SK-N-SH treated with all-trans-retinoic acid at 6 μM for 48 hours (cell line): Measurements from ENCODE around the gene CCDC152.

Source experiments
- ARNTL ChIP-seq: fragments of 450-650 bp; formaldehyde crosslinking; IDR thresholded peaks from 2 replicates; pipeline ENCODE4 v1.5.0; 2020; ENCODE audit warnings: low read depth, mild to moderate bottlenecking, moderate library complexity, borderline replicate concordance
- CSDC2 ChIP-seq: fragments of 250-450 bp; sonication (Bioruptor Pico); IDR thresholded peaks from 2 replicates; pipeline ENCODE4 v1.5.0; 2020; ENCODE audit warnings: mild to moderate bottlenecking, moderate library complexity
- ZFP30 ChIP-seq: fragments of 450-650 bp; formaldehyde crosslinking; IDR thresholded peaks from 2 replicates; pipeline ENCODE4 v1.5.0; 2022; ENCODE audit warnings: mild to moderate bottlenecking, moderate library complexity
- TF ChIP-seq, protein P1 (sequence below): fragments of 250-450 bp; sonication (Bioruptor Pico); IDR thresholded peaks from 2 replicates; pipeline ENCODE4 v1.8.0; 2021; ENCODE audit warnings: low read depth, mild to moderate bottlenecking, moderate library complexity, borderline replicate concordance
- TF ChIP-seq, protein P2 (sequence below): fragments of 250-450 bp; sonication (Bioruptor Pico); IDR thresholded peaks from 2 replicates; pipeline ENCODE4 v1.8.0; 2020; ENCODE audit warnings: mild to moderate bottlenecking, moderate library complexity, borderline replicate concordance

DNA sequence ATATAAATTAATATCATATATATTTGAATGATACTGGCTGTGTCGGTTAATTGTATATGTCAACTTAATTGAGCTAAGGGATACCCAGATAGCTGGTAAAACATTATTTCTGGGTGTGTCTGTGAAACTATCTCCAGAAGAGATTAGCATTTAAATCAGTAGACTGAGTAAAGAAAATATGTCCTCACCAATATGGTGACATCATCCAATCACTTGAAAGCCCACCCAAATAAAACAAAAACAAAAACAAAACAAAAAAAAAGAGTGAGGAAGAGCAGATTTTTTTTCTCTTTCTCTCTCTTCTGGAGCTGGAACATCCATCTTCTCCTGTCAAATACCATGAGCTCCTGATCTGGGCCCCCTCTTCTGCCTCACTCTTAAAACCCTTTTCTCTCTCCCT lies 15.7 kb upstream of the CCDC152 start:
- TF ChIP-seq, protein P1, sequence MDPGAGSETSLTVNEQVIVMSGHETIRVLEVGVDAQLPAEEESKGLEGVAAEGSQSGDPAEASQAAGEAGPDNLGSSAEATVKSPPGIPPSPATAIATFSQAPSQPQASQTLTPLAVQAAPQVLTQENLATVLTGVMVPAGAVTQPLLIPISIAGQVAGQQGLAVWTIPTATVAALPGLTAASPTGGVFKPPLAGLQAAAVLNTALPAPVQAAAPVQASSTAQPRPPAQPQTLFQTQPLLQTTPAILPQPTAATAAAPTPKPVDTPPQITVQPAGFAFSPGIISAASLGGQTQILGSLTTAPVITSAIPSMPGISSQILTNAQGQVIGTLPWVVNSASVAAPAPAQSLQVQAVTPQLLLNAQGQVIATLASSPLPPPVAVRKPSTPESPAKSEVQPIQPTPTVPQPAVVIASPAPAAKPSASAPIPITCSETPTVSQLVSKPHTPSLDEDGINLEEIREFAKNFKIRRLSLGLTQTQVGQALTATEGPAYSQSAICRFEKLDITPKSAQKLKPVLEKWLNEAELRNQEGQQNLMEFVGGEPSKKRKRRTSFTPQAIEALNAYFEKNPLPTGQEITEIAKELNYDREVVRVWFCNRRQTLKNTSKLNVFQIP, result no peak
- TF ChIP-seq CSDC2 (CRISPR knock-in tag) (no peak), ZFP30 (CRISPR knock-in tag) (no peak), ARNTL (CRISPR knock-in tag) (no peak)
- TF ChIP-seq, protein P2, sequence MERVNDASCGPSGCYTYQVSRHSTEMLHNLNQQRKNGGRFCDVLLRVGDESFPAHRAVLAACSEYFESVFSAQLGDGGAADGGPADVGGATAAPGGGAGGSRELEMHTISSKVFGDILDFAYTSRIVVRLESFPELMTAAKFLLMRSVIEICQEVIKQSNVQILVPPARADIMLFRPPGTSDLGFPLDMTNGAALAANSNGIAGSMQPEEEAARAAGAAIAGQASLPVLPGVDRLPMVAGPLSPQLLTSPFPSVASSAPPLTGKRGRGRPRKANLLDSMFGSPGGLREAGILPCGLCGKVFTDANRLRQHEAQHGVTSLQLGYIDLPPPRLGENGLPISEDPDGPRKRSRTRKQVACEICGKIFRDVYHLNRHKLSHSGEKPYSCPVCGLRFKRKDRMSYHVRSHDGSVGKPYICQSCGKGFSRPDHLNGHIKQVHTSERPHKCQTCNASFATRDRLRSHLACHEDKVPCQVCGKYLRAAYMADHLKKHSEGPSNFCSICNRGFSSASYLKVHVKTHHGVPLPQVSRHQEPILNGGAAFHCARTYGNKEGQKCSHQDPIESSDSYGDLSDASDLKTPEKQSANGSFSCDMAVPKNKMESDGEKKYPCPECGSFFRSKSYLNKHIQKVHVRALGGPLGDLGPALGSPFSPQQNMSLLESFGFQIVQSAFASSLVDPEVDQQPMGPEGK, result no peak
